ENCODE results near the gene ACOT7. TPM values are rescaled to one million over a fixed set of nuclear protein-coding genes. Genes with fewer than 3 reads are reported as not detected.

Gene ACOT7
- total and polyA plus RNA-seq, 2 donors (not counting 1 experiment from before 2014, with no cell fraction given): 4.2 to 4.6 TPM

GRCh38 chr1:6384962-6385361 lies 8.6 kb downstream of the ACOT7 start:
- Histone ChIP-seq H3K36me3 (replicated peaks in 1 of 2; ENCODE audit: control extremely low read depth in 1 of 2, control insufficient read depth in 1 of 2, extremely low read depth in 1 of 2, insufficient read depth in 2 of 2, low read length in 1 of 2) (no peaks in the 10 kb centered on the region), H3K9me3 (ENCODE audit: control extremely low read depth in 1 of 3, control insufficient read depth in 2 of 3, insufficient read depth in 1 of 3, low read length in 2 of 3) (peaks cover 0 to 4% (median 0%) of the 10 kb centered on the region in 3 donors), H4K20me1 (ENCODE audit: control insufficient read depth, insufficient read depth, low read length, poor library complexity, severe bottlenecking) (no peaks in the 10 kb centered on the region), H3K27me3 (replicated peaks in 1 of 4; ENCODE audit: control extremely low read depth in 1 of 4, control insufficient read depth in 3 of 4, insufficient read depth in 4 of 4, low read length in 3 of 4) (peaks cover 0 to 3% (median 0%) of the 10 kb centered on the region in 4 experiments), H3K9ac (ENCODE audit: low read length) (no peak overlapping the region), H3K79me2 (ENCODE audit: control insufficient read depth, insufficient read depth, low read length) (no peaks in the 10 kb centered on the region), H3K4me1 (ENCODE audit: control insufficient read depth in 2 of 2, insufficient read depth in 2 of 2, low read length in 2 of 2) (no peaks in the 10 kb centered on the region), H3K4me3 (ENCODE audit: control extremely low read depth in 1 of 5, extremely low read depth in 1 of 5, insufficient read depth in 1 of 5, low read depth in 2 of 5, low read length in 4 of 5) (no peak overlapping the region), H3K4me2 (replicated peaks; ENCODE audit: low read depth, low read length, poor library complexity, severe bottlenecking) (no peak overlapping the region), H3K27ac (ENCODE audit: low read length in 2 of 2) (no peak overlapping the region), H2AFZ (ENCODE audit: insufficient read depth, low read depth, low read length, poor library complexity, severe bottlenecking) (no peak overlapping the region)
- intact Hi-C loops (cut with micrococcal nuclease): no loop called here
- H3K27me3 Mint-ChIP-seq: no peaks in the 10 kb centered on the region
- 95% methylated on average over 5 of the region's 5 CpGs for WGBS (ENCODE audit: insufficient coverage)
- H3K4me3 Mint-ChIP-seq: no peak overlapping the region
- no peak overlapping the region for H3K27ac Mint-ChIP-seq
- ChIA-PET CTCF (interaction anchor here (1.5 kb wide), 1 partner anchor 138 kb away, joined by 5 read pairs; no protein-coding TSS in a partner anchor), POLR2A (no interaction called here)
- TF ChIP-seq EZH2 (IDR thresholded peaks at IDR 0.05; ENCODE audit: borderline replicate concordance, insufficient read depth, low read depth, low read length, poor library complexity, severe bottlenecking) (no peak), CTCF (IDR thresholded peaks at IDR 0.05) (no peak)
- H3K9me3 Mint-ChIP-seq (ENCODE audit: insufficient read depth): no peaks in the 10 kb centered on the region
- no peaks in the 10 kb centered on the region for H3K4me1 Mint-ChIP-seq
- ATAC-seq (ENCODE audit: low read depth) (no peak), DNase-seq (no peak)

GRCh38 chr1:6384135-6384534 lies 9.4 kb downstream of the ACOT7 start:
- intact Hi-C loops (cut with micrococcal nuclease): no loop called here
- no peaks in the 10 kb centered on the region for H3K36me3 ChIP-seq (replicated peaks in 1 of 2; ENCODE audit: control extremely low read depth in 1 of 2, control insufficient read depth in 1 of 2, extremely low read depth in 1 of 2, insufficient read depth in 2 of 2, low read length in 1 of 2)
- H3K79me2 ChIP-seq (ENCODE audit: control insufficient read depth, insufficient read depth, low read length): no peaks in the 10 kb centered on the region
- no peak overlapping the region for H2AFZ ChIP-seq (ENCODE audit: insufficient read depth, low read depth, low read length, poor library complexity, severe bottlenecking)
- no peak overlapping the region for H3K27ac ChIP-seq (ENCODE audit: low read length in 2 of 2)
- no peak overlapping the region for H3K4me3 ChIP-seq (ENCODE audit: control extremely low read depth in 1 of 5, extremely low read depth in 1 of 5, insufficient read depth in 1 of 5, low read depth in 2 of 5, low read length in 4 of 5)
- ChIA-PET POLR2A (no interaction called here), CTCF (interaction anchor here (1.5 kb wide), 1 partner anchor 137 kb away, joined by 5 read pairs; no protein-coding TSS in a partner anchor)
- H3K9ac ChIP-seq (ENCODE audit: low read length): no peak overlapping the region
- ATAC-seq (ENCODE audit: low read depth) (no peak), DNase-seq (no peak)
- TF ChIP-seq EZH2 (IDR thresholded peaks at IDR 0.05; ENCODE audit: borderline replicate concordance, insufficient read depth, low read depth, low read length, poor library complexity, severe bottlenecking) (no peak), CTCF (IDR thresholded peaks at IDR 0.05) (no peak)
- peaks cover 0 to 4% (median 0%) of the 10 kb centered on the region in 3 donors for H3K9me3 ChIP-seq (ENCODE audit: control extremely low read depth in 1 of 3, control insufficient read depth in 2 of 3, insufficient read depth in 1 of 3, low read length in 2 of 3)
- no peak overlapping the region for H3K4me2 ChIP-seq (replicated peaks; ENCODE audit: low read depth, low read length, poor library complexity, severe bottlenecking)
- H3K4me3 Mint-ChIP-seq: no peak overlapping the region
- H3K27ac Mint-ChIP-seq: no peak overlapping the region
- H3K27me3 Mint-ChIP-seq: no peaks in the 10 kb centered on the region
- no peaks in the 10 kb centered on the region for H3K4me1 ChIP-seq (ENCODE audit: control insufficient read depth in 2 of 2, insufficient read depth in 2 of 2, low read length in 2 of 2)
- H3K9me3 Mint-ChIP-seq (ENCODE audit: insufficient read depth): no peaks in the 10 kb centered on the region
- H4K20me1 ChIP-seq (ENCODE audit: control insufficient read depth, insufficient read depth, low read length, poor library complexity, severe bottlenecking): no peaks in the 10 kb centered on the region
- H3K4me1 Mint-ChIP-seq: no peaks in the 10 kb centered on the region
- no peaks in the 10 kb centered on the region for H3K27me3 ChIP-seq (replicated peaks in 1 of 4; ENCODE audit: control extremely low read depth in 1 of 4, control insufficient read depth in 3 of 4, insufficient read depth in 4 of 4, low read length in 3 of 4)
- no CpG with 5 or more reads among the region's 1 CpG for WGBS (ENCODE audit: insufficient coverage)
